K562 (cell line): ENCODE data around the gene PLD5. TPM values are rescaled to one million over a fixed set of nuclear protein-coding genes. Genes with fewer than 3 reads are reported as not detected.

Source experiments
- BHLHE40 ChIP-seq: IDR thresholded peaks from 2 replicates; pipeline ENCODE4 v1.6.1; 2011; ENCODE audit warnings: low read length, improper control_type of control experiment
- DDX20 ChIP-seq: fragments of 450-650 bp; IDR thresholded peaks from 2 replicates; pipeline ENCODE4 v1.6.1; 2016; ENCODE audit warnings: missing genetic modification characterization, low read depth, mild to moderate bottlenecking, missing compliant biosample characterization, moderate library complexity
- DIDO1 ChIP-seq: fragments of 450-650 bp; IDR thresholded peaks from 2 replicates; pipeline ENCODE4 v1.6.1; 2016; ENCODE audit warnings: low read depth, missing biosample characterization, missing genetic modification characterization
- EP300 ChIP-seq: IDR thresholded peaks from 2 replicates; pipeline ENCODE4 v1.6.1; 2012; ENCODE audit warnings: low read length, improper control_type of control experiment
- MBD2 ChIP-seq: sonication (generic); IDR thresholded peaks from 2 replicates; pipeline ENCODE4 v1.6.1; 2016; ENCODE audit warnings: low read depth, borderline replicate concordance
- MXI1 ChIP-seq: IDR thresholded peaks from 2 replicates; pipeline ENCODE4 v1.6.1; 2011; ENCODE audit warnings: low read depth, mild to moderate bottlenecking, improper control_type of control experiment, low read length
- POLR3A ChIP-seq: IDR thresholded peaks from 2 replicates; pipeline ENCODE4 v1.6.1; 2011; ENCODE audit warnings: borderline replicate concordance, mild to moderate bottlenecking, moderate library complexity; ENCODE audit not compliant: insufficient read length, insufficient read depth; ENCODE audit errors: extremely low read depth
- SRSF7 ChIP-seq: fragments of 200-400 bp; formaldehyde crosslinking; optimal IDR thresholded peaks from 2 replicates; pipeline ENCODE3; 2017; ENCODE audit warnings: mild to moderate bottlenecking, low read depth, low read length
- ZNF589 ChIP-seq: fragments of 200-800 bp; sonication (Bioruptor generic); IDR thresholded peaks from 2 replicates; pipeline ENCODE4 v1.6.1; 2016; ENCODE audit warnings: low read depth, missing genetic modification characterization, missing compliant biosample characterization
- polyA plus RNA-seq, 8 experiments: library from polyadenylated mRNA; depleted of rRNA in 4 of 8; stranded (reverse) in 5 of 8; unstranded in 3 of 8; fragments of >200 nt; fragmentation: Nextera tagmentation in 2 of 8; fragmentation: Illumina TruSeq in 1 of 8; extraction: Ambion mirVana in 2 of 8; extraction: Trizol in 1 of 8; gene quantifications; 2 replicates each; pipeline versions ENCODE4 v1.2.1 to v1.2.3, GENCODE V29; 2011 to 2014; ENCODE audit warnings: inconsistent platforms in 1 of 8, missing spikeins in 1 of 8
- total RNA-seq, 7 experiments: library from RNA; depleted of rRNA in 6 of 7; stranded (reverse); fragments of >200 nt in 6 of 7; fragmentation: Illumina TruSeq in 2 of 7; extraction: Trizol in 2 of 7; gene quantifications; 2 replicates each; pipeline versions ENCODE4 v1.2.1 to v1.2.3, GENCODE V29; 2011 to 2021; ENCODE audit warnings: low replicate concordance in 1 of 7
- TF ChIP-seq, protein P1 (sequence below), 2 experiments: fragments of 450-650 bp; formaldehyde crosslinking in 1 of 2; IDR thresholded peaks; 2 replicates each; pipeline versions ENCODE4 v1.4.0 to v1.6.1; 2014 to 2020; ENCODE audit warnings: mild to moderate bottlenecking in 2 of 2, borderline replicate concordance in 1 of 2, low read depth in 1 of 2
- TF ChIP-seq, protein P2 (sequence below): sonication (generic); formaldehyde crosslinking; IDR thresholded peaks from 2 replicates; pipeline ENCODE4 v1.9.0; 2022; ENCODE audit warnings: mild to moderate bottlenecking, missing genetic modification reagents
- TF ChIP-seq, protein P3 (sequence below): IDR thresholded peaks from 3 replicates; pipeline ENCODE4 v1.6.1; 2011; ENCODE audit warnings: borderline replicate concordance, mild to moderate bottlenecking; ENCODE audit not compliant: insufficient read length, insufficient read depth
- TF ChIP-seq, protein P4 (sequence below), 3 experiments: fragments of 200-800 bp in 1 of 3; fragments of 250-450 bp in 1 of 3; fragments of 450-650 bp in 1 of 3; sonication (Bioruptor Pico) in 1 of 3; sonication (Bioruptor generic) in 1 of 3; formaldehyde crosslinking in 1 of 3; IDR thresholded peaks; 2 replicates each; pipeline versions ENCODE4 v1.6.1 to v1.8.0; 2016 to 2022; ENCODE audit warnings: mild to moderate bottlenecking in 2 of 3, missing genetic modification characterization in 2 of 3, missing compliant biosample characterization in 1 of 3, moderate library complexity in 1 of 3

Gene PLD5
- total and polyA plus RNA-seq, 9 of the 15 experiments (the other 6 are each of a cell fraction or from before 2014, with no cell fraction given) = not detected

DNA sequence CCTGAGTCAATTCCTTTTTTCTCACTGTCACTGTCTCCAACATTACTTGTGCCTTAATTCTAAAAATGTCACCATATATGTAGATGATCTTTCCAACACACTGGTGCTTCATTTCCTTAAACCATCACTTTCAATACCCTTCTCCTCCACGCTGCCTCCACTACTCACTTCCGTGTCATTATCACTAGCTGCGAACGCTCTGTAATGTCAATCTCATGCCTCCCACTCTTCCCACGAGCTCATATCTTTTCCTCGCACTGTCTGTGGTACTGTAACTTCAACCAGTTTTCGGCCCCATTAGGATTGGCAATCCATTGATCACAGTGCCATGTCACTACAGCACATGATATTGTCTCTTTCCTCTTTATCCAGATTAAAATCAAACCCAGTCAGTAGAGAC lies 61.6 kb downstream of the PLD5 start (continued):
- TF ChIP-seq, protein P1, sequence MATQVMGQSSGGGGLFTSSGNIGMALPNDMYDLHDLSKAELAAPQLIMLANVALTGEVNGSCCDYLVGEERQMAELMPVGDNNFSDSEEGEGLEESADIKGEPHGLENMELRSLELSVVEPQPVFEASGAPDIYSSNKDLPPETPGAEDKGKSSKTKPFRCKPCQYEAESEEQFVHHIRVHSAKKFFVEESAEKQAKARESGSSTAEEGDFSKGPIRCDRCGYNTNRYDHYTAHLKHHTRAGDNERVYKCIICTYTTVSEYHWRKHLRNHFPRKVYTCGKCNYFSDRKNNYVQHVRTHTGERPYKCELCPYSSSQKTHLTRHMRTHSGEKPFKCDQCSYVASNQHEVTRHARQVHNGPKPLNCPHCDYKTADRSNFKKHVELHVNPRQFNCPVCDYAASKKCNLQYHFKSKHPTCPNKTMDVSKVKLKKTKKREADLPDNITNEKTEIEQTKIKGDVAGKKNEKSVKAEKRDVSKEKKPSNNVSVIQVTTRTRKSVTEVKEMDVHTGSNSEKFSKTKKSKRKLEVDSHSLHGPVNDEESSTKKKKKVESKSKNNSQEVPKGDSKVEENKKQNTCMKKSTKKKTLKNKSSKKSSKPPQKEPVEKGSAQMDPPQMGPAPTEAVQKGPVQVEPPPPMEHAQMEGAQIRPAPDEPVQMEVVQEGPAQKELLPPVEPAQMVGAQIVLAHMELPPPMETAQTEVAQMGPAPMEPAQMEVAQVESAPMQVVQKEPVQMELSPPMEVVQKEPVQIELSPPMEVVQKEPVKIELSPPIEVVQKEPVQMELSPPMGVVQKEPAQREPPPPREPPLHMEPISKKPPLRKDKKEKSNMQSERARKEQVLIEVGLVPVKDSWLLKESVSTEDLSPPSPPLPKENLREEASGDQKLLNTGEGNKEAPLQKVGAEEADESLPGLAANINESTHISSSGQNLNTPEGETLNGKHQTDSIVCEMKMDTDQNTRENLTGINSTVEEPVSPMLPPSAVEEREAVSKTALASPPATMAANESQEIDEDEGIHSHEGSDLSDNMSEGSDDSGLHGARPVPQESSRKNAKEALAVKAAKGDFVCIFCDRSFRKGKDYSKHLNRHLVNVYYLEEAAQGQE (IDR thresholded peaks at IDR 0.05; ENCODE audit: borderline replicate concordance) = no peak
- TF ChIP-seq, protein P1 (CRISPR knock-in tag; IDR thresholded peaks at IDR 0.05; ENCODE audit: low read depth) = no peak
- TF ChIP-seq MBD2 (no peak), ZNF589 (CRISPR knock-in tag) (no peak), DIDO1 (tag) (no peak), SRSF7 (no peak), POLR3A (no peak), BHLHE40 (no peak), EP300 (no peak), MXI1 (no peak), DDX20 (tag) (no peak)
- TF ChIP-seq, protein P2, sequence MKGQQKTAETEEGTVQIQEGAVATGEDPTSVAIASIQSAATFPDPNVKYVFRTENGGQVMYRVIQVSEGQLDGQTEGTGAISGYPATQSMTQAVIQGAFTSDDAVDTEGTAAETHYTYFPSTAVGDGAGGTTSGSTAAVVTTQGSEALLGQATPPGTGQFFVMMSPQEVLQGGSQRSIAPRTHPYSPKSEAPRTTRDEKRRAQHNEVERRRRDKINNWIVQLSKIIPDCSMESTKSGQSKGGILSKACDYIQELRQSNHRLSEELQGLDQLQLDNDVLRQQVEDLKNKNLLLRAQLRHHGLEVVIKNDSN (CRISPR knock-in tag) = no peak
- TF ChIP-seq, protein P3, sequence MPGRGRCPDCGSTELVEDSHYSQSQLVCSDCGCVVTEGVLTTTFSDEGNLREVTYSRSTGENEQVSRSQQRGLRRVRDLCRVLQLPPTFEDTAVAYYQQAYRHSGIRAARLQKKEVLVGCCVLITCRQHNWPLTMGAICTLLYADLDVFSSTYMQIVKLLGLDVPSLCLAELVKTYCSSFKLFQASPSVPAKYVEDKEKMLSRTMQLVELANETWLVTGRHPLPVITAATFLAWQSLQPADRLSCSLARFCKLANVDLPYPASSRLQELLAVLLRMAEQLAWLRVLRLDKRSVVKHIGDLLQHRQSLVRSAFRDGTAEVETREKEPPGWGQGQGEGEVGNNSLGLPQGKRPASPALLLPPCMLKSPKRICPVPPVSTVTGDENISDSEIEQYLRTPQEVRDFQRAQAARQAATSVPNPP = no peak
- TF ChIP-seq, protein P4, sequence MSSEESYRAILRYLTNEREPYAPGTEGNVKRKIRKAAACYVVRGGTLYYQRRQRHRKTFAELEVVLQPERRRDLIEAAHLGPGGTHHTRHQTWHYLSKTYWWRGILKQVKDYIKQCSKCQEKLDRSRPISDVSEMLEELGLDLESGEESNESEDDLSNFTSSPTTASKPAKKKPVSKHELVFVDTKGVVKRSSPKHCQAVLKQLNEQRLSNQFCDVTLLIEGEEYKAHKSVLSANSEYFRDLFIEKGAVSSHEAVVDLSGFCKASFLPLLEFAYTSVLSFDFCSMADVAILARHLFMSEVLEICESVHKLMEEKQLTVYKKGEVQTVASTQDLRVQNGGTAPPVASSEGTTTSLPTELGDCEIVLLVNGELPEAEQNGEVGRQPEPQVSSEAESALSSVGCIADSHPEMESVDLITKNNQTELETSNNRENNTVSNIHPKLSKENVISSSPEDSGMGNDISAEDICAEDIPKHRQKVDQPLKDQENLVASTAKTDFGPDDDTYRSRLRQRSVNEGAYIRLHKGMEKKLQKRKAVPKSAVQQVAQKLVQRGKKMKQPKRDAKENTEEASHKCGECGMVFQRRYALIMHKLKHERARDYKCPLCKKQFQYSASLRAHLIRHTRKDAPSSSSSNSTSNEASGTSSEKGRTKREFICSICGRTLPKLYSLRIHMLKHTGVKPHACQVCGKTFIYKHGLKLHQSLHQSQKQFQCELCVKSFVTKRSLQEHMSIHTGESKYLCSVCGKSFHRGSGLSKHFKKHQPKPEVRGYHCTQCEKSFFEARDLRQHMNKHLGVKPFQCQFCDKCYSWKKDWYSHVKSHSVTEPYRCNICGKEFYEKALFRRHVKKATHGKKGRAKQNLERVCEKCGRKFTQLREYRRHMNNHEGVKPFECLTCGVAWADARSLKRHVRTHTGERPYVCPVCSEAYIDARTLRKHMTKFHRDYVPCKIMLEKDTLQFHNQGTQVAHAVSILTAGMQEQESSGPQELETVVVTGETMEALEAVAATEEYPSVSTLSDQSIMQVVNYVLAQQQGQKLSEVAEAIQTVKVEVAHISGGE (CRISPR knock-in tag; IDR thresholded peaks at IDR 0.05) = no peak
